MM.1S (cell line): ENCODE data around the gene SLIT1.

Experiments used
- DNase-seq: peaks from one replicate; pipeline ENCODE4 v3.0.0-alpha.2; 2015
- H2AFZ ChIP-seq: fragments of 300-600 bp; sonication (generic); 2 replicates; pipeline ENCODE4 v1.6.0; 2016; ENCODE audit warnings: antibody characterized with exemption, low read length
- H3F3A ChIP-seq: fragments of 300-600 bp; sonication (generic); 2 replicates; pipeline ENCODE4 v1.6.1; 2016; ENCODE audit warnings: mild to moderate bottlenecking, antibody characterized with exemption, low read length, moderate library complexity, mixed read lengths; ENCODE audit not compliant: insufficient read depth
- H3K27ac ChIP-seq: fragments of 300-600 bp; sonication (generic); 2 replicates; pipeline ENCODE4 v1.5.1; 2016; ENCODE audit warnings: mild to moderate bottlenecking, low read length
- H3K27me3 ChIP-seq: fragments of 300-600 bp; sonication (generic); replicated peaks from 2 replicates; pipeline ENCODE4 v1.6.0; 2016; ENCODE audit warnings: low read length; ENCODE audit not compliant: insufficient read depth
- H3K36me3 ChIP-seq: fragments of 300-600 bp; sonication (generic); replicated peaks from 2 replicates; pipeline ENCODE4 v1.6.1; 2016; ENCODE audit warnings: mild to moderate bottlenecking, low read length, mixed read lengths; ENCODE audit not compliant: insufficient read depth
- H3K4me1 ChIP-seq: fragments of 300-600 bp; sonication (generic); 2 replicates; pipeline ENCODE4 v1.6.1; 2016; ENCODE audit warnings: low read length, mixed read lengths
- H3K4me2 ChIP-seq: fragments of 300-600 bp; sonication (generic); 2 replicates; pipeline ENCODE4 v1.6.0; 2016; ENCODE audit warnings: low read depth, low read length
- H3K4me3 ChIP-seq: fragments of 300-600 bp; sonication (generic); 2 replicates; pipeline ENCODE4 v1.5.1; 2016; ENCODE audit warnings: low read length, mixed read lengths
- H3K79me2 ChIP-seq: fragments of 300-600 bp; sonication (generic); 2 replicates; pipeline ENCODE4 v1.6.1; 2016; ENCODE audit warnings: mixed run types, low read length, mixed read lengths
- H3K9ac ChIP-seq: fragments of 300-600 bp; sonication (generic); 2 replicates; pipeline ENCODE4 v1.6.1; 2016; ENCODE audit warnings: low read length, mixed read lengths
- H3K9me2 ChIP-seq: fragments of 300-600 bp; sonication (generic); replicated peaks from 2 replicates; pipeline ENCODE4 v1.6.1; 2016; ENCODE audit warnings: mild to moderate bottlenecking, low read length, mixed read lengths; ENCODE audit not compliant: insufficient read depth
- H3K9me3 ChIP-seq: fragments of 300-600 bp; sonication (generic); replicated peaks from 2 replicates; pipeline ENCODE4 v1.6.1; 2016; ENCODE audit warnings: mild to moderate bottlenecking, low read length, mixed read lengths; ENCODE audit not compliant: insufficient read depth
- H4K20me1 ChIP-seq: fragments of 300-600 bp; sonication (generic); 2 replicates; pipeline ENCODE4 v1.6.1; 2016; ENCODE audit warnings: mild to moderate bottlenecking, low read length, moderate library complexity, mixed read lengths; ENCODE audit not compliant: insufficient read depth
- EZH2 ChIP-seq: fragments of 300-600 bp; sonication (generic); optimal IDR thresholded peaks from 2 replicates; pipeline ENCODE3; 2017; ENCODE audit warnings: low read depth, mild to moderate bottlenecking, antibody characterized with exemption, low read length, mixed read lengths
- EZH2phosphoT487 ChIP-seq: fragments of 300-600 bp; sonication (generic); IDR thresholded peaks from 2 replicates; pipeline ENCODE4 v1.6.1; 2018; ENCODE audit warnings: antibody characterized with exemption, low read length
- TF ChIP-seq, protein P1 (sequence below): fragments of 300-600 bp; sonication (generic); IDR thresholded peaks from 2 replicates; pipeline ENCODE4 v1.5.1; 2016; ENCODE audit warnings: antibody characterized with exemption, low read length, mixed read lengths

The SLIT1 gene

DNA sequence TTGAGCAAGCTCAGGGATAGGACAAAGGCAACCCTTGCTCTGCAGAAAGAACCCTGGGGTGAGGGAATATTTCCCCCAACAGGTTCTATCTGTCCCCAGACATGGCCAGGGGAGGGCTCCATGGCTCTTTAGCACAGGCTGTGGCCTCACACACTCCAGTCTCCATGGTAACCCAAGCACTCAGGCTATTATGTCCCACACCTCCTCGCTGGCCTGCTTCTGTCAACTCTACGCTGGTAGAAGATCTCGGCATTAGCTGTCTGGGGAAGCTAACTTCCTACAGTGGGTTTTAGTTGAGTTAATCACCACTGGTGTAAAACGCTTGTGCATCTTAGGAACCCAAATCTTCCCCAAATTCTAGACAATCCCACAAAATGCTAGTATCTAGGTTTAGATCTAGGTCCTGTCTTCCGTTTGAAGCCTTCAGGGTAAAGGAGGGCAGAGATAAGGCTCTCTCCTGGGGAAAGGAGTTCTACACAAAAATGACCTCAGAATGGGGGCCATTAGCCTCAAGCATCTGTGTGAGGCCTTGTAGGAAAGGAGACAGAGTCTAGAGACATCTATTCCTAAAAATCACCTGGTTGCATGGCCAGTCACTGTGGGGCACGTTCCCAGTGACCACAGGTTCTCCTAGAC lies 36.7 kb upstream of the SLIT1 start:
- Histone ChIP-seq H3K9me2 (no peaks in the 10 kb centered on the region), H4K20me1 (no peaks in the 10 kb centered on the region), H3K27me3 (no peaks in the 10 kb centered on the region), H2AFZ (no peak overlapping the region), H3K27ac (no peak overlapping the region), H3K9ac (no peak overlapping the region), H3K9me3 (no peaks in the 10 kb centered on the region), H3F3A (no peaks in the 10 kb centered on the region), H3K4me1 (peaks cover 6% of the 10 kb centered on the region; the same call in 1 of the 2 replicates), H3K79me2 (no peaks in the 10 kb centered on the region), H3K36me3 (no peaks in the 10 kb centered on the region), H3K4me2 (no peak overlapping the region), H3K4me3 (no peak overlapping the region)
- DNase-seq, result no peak
- TF ChIP-seq, protein P1, sequence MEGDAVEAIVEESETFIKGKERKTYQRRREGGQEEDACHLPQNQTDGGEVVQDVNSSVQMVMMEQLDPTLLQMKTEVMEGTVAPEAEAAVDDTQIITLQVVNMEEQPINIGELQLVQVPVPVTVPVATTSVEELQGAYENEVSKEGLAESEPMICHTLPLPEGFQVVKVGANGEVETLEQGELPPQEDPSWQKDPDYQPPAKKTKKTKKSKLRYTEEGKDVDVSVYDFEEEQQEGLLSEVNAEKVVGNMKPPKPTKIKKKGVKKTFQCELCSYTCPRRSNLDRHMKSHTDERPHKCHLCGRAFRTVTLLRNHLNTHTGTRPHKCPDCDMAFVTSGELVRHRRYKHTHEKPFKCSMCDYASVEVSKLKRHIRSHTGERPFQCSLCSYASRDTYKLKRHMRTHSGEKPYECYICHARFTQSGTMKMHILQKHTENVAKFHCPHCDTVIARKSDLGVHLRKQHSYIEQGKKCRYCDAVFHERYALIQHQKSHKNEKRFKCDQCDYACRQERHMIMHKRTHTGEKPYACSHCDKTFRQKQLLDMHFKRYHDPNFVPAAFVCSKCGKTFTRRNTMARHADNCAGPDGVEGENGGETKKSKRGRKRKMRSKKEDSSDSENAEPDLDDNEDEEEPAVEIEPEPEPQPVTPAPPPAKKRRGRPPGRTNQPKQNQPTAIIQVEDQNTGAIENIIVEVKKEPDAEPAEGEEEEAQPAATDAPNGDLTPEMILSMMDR, result no peak
- TF ChIP-seq EZH2 (no peak), EZH2phosphoT487 (no peak)

DNA sequence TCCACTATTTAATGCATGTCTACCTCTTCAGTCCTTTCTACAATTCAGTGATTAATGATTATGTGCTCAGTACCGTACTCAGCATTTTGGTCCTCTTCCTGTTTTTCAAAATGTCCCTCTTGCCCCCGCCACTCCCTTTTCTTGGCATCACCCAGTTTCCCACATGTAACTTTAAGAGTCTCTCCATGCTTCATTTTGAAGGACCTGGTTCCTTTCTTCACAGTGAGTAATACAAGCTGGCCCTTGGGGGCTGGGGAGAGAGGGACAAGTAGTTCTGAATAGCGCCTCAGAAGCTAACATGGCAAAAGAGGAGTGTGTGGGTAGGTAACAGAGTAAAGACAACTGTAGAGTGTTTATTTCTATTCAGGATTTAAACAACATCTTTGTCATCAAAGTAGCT lies 34.6 kb upstream of the SLIT1 start:
- Histone ChIP-seq H3K4me2 (no peak overlapping the region), H3K27ac (no peak overlapping the region), H3K27me3 (no peaks in the 10 kb centered on the region), H4K20me1 (no peaks in the 10 kb centered on the region), H3F3A (no peaks in the 10 kb centered on the region), H3K9ac (no peak overlapping the region), H3K4me1 (peaks cover 10% of the 10 kb centered on the region; the same call in 1 of the 2 replicates), H3K4me3 (no peak overlapping the region), H3K9me2 (no peaks in the 10 kb centered on the region), H3K9me3 (no peaks in the 10 kb centered on the region), H2AFZ (no peak overlapping the region), H3K36me3 (no peaks in the 10 kb centered on the region), H3K79me2 (no peaks in the 10 kb centered on the region)
- no peak for DNase-seq
- no peak for TF ChIP-seq EZH2
- TF ChIP-seq, protein P1, result no peak
- TF ChIP-seq EZH2phosphoT487, result no peak

DNA sequence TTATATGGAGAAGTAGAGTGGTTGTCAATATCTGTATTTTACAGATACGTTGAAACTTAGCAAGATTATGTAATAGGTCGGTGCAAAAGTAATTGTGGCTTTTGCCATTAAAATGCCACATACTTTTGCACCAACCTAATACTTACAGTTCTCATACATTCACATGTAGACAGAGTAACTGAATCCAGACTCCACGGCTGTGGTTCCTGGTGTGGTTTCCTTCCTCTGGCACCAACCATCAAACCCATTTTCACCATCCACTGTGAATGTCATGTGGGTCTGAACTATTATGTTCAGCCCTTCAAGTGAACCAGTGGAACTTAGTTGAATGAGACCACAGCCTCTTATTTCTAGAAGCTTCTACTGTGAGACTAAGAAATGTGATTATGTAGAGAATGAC lies 31.5 kb upstream of the SLIT1 start:
- Histone ChIP-seq H4K20me1 (no peaks in the 10 kb centered on the region), H3K9me2 (no peaks in the 10 kb centered on the region), H3K4me1 (peaks cover 10% of the 10 kb centered on the region; the same call in 1 of the 2 replicates), H3K9me3 (no peaks in the 10 kb centered on the region), H2AFZ (no peak overlapping the region), H3K27me3 (no peaks in the 10 kb centered on the region), H3K79me2 (no peaks in the 10 kb centered on the region), H3K4me2 (no peak overlapping the region), H3K36me3 (no peaks in the 10 kb centered on the region), H3K9ac (no peak overlapping the region), H3K27ac (peak overlapping the region; percentile 33; the same call in 1 of the 2 replicates), H3K4me3 (no peak overlapping the region), H3F3A (no peaks in the 10 kb centered on the region)
- TF ChIP-seq EZH2phosphoT487 (no peak), EZH2 (no peak)
- TF ChIP-seq, protein P1, result no peak
- DNase-seq, result no peak
